Activated B cell treated with CpG ODN at 0.5 μM for 24 hours (primary cell): Measurements from ENCODE around the gene ZNF135. TPM values are rescaled to one million over a fixed set of nuclear protein-coding genes. Genes with fewer than 3 reads are reported as not detected.

Source experiments
- ATAC-seq: fragments of 200-7000 bp; cut with Tn5 transposase; one replicate; pipeline ENCODE4 v1.10.0; 2021; ENCODE audit warnings: low read depth, mild to moderate bottlenecking, moderate library complexity
- CTCF ChIA-PET: fragments of 350-600 bp; sonication (Branson Sonifier 250); formaldehyde crosslinking; loops from one replicate; lab custom pipeline; 2021; ENCODE audit warnings: antibody characterized with exemption; lab: Charles Lee
- POLR2A ChIA-PET: fragments of 350-600 bp; sonication (Branson Sonifier 250); formaldehyde crosslinking; loops from one replicate; lab custom pipeline; 2021; ENCODE audit warnings: antibody characterized with exemption; lab: Charles Lee
- DNase-seq: peaks from one replicate; pipeline ENCODE4 v3.0.0; 2022
- H3K27ac Mint-ChIP-seq: one replicate; pipeline ENCODE4 v1.8.0; 2020; ENCODE audit warnings: mixed read lengths
- H3K27me3 Mint-ChIP-seq: one replicate; pipeline ENCODE4 v1.8.0; 2021; ENCODE audit warnings: mixed read lengths
- H3K36me3 Mint-ChIP-seq: one replicate; pipeline ENCODE4 v1.8.0; 2021; ENCODE audit warnings: low read depth, mixed read lengths
- H3K4me1 Mint-ChIP-seq: one replicate; pipeline ENCODE4 v1.8.0; 2021; ENCODE audit warnings: mixed read lengths
- H3K4me3 Mint-ChIP-seq: one replicate; pipeline ENCODE4 v1.8.0; 2020; ENCODE audit warnings: mild to moderate bottlenecking, mixed read lengths
- H3K9me3 Mint-ChIP-seq: one replicate; pipeline ENCODE4 v1.8.0; 2020; ENCODE audit warnings: mixed read lengths
- intact Hi-C: fragments of 100-400 bp; cut with micrococcal nuclease; formaldehyde crosslinking; loops from one replicate; pipeline ENCODE4 v1.15.1; 2024
- total RNA-seq: library from RNA; stranded (reverse); gene quantifications from 2 replicates; pipeline ENCODE4 v1.2.3, GENCODE V29; 2022
- TF ChIP-seq, protein P1 (sequence below): fragments of 200-600 bp; IDR thresholded peaks from one replicate; pipeline ENCODE4 v1.8.0; 2022; ENCODE audit warnings: antibody characterized with exemption, mild to moderate bottlenecking

ZNF135 gene
- total RNA-seq, 1 donor from 2014 or later = 7.5 TPM

DNA sequence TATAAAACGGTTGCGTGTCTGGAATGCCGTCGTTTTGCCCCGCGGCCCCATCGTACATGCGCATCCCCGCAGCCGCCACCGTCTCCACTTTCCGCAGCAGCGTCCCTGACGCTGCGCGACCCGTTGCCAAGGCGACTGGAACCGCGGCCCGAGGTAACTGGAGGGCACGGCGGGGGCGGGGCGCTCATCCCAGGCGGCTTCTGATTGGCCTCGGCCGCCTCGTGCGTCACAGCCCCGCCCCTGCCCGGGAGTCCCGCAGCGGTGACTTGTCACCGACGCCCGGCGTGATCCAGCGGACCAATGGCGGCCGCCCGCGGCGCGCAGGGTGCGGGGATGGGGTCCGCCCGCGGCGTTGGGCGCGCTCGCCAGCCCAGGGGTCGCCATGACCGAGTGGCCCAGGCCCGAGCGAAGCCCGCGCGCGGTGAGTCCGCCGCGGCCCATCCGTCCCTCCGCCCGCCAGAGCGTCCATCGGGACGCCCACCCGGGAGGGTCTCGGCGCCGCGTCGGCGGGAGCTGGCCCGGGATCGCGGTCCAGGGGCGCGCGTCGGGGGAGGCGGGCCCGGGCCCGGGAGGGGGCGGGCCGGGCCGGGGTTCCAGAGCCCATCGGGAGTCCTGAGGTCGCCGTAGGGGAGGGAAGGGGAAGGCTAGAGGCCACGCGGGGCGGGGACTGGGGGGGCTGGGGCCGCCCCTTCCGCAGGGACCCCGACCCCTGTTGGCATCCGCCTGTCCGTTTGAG, 25.2 kb upstream of the ZNF135 start, which contains the start of gene ZSCAN1:
Gene ZSCAN1 (plus strand): TSS at position 285 of the 736 bp plus-strand sequence. CDS start 3,812 bp downstream, outside the sequence.
- Mint-ChIP-seq H3K36me3 (peaks cover 5% of the 10 kb centered on the region), H3K27me3 (peaks cover 25% of the 10 kb centered on the region), H3K4me3 (peak within 1 kb of the TSS; percentile 54), H3K4me1 (no peaks in the 10 kb centered on the region), H3K27ac (no peak within 1 kb of the TSS), H3K9me3 (peaks cover 17% of the 10 kb centered on the region)
- TF ChIP-seq, protein P1, sequence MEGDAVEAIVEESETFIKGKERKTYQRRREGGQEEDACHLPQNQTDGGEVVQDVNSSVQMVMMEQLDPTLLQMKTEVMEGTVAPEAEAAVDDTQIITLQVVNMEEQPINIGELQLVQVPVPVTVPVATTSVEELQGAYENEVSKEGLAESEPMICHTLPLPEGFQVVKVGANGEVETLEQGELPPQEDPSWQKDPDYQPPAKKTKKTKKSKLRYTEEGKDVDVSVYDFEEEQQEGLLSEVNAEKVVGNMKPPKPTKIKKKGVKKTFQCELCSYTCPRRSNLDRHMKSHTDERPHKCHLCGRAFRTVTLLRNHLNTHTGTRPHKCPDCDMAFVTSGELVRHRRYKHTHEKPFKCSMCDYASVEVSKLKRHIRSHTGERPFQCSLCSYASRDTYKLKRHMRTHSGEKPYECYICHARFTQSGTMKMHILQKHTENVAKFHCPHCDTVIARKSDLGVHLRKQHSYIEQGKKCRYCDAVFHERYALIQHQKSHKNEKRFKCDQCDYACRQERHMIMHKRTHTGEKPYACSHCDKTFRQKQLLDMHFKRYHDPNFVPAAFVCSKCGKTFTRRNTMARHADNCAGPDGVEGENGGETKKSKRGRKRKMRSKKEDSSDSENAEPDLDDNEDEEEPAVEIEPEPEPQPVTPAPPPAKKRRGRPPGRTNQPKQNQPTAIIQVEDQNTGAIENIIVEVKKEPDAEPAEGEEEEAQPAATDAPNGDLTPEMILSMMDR = no peak
- CTCF ChIA-PET = no interaction called here
- intact Hi-C loops = no loop called here
- peak; percentile 94 for ATAC-seq
- POLR2A ChIA-PET = interaction anchor here (0.7 kb wide), 1 partner anchor 9 kb away, joined by 4 read pairs; no protein-coding TSS in a partner anchor
- DNase-seq = peak; percentile 33

GRCh38 chr19:58034477-58034793, 24.6 kb upstream of the ZNF135 start:
- H3K4me3 Mint-ChIP-seq = no peak overlapping the region
- DNase-seq (no peak), ATAC-seq (no peak)
- H3K4me1 Mint-ChIP-seq = no peaks in the 10 kb centered on the region
- H3K27ac Mint-ChIP-seq = no peak overlapping the region
- ChIA-PET POLR2A (no interaction called here), CTCF (no interaction called here)
- intact Hi-C loops = no loop called here
- peaks cover 16% of the 10 kb centered on the region for H3K9me3 Mint-ChIP-seq
- H3K36me3 Mint-ChIP-seq = peaks cover 5% of the 10 kb centered on the region
- H3K27me3 Mint-ChIP-seq = peaks cover 25% of the 10 kb centered on the region
- TF ChIP-seq, protein P1 = no peak

DNA sequence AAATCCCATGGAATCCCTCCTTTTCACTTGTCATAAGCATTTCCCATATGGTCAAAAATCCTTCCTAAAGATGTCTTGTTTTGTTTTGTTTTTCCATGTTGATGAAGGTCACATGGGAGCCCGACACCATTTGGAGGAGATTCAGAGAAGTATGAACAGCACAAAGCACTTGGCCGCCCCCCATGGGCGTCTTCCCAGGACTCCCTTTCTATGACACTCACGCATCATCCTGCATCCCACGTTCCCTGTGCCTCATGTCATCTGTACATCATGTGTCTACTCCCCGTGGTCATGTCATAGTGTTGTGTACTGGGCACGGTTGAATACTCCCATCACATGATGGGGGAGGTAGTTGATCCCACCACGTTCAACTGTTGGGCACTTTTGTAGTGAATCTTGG, 23.2 kb upstream of the ZNF135 start:
- TF ChIP-seq, protein P1 = no peak
- ATAC-seq (no peak), DNase-seq (no peak)
- peaks cover 6% of the 10 kb centered on the region for H3K36me3 Mint-ChIP-seq
- intact Hi-C loops = no loop called here
- peaks cover 15% of the 10 kb centered on the region for H3K9me3 Mint-ChIP-seq
- no peak overlapping the region for H3K4me3 Mint-ChIP-seq
- peaks cover 25% of the 10 kb centered on the region for H3K27me3 Mint-ChIP-seq
- ChIA-PET POLR2A (no interaction called here), CTCF (no interaction called here)
- no peaks in the 10 kb centered on the region for H3K4me1 Mint-ChIP-seq
- H3K27ac Mint-ChIP-seq = no peak overlapping the region

DNA sequence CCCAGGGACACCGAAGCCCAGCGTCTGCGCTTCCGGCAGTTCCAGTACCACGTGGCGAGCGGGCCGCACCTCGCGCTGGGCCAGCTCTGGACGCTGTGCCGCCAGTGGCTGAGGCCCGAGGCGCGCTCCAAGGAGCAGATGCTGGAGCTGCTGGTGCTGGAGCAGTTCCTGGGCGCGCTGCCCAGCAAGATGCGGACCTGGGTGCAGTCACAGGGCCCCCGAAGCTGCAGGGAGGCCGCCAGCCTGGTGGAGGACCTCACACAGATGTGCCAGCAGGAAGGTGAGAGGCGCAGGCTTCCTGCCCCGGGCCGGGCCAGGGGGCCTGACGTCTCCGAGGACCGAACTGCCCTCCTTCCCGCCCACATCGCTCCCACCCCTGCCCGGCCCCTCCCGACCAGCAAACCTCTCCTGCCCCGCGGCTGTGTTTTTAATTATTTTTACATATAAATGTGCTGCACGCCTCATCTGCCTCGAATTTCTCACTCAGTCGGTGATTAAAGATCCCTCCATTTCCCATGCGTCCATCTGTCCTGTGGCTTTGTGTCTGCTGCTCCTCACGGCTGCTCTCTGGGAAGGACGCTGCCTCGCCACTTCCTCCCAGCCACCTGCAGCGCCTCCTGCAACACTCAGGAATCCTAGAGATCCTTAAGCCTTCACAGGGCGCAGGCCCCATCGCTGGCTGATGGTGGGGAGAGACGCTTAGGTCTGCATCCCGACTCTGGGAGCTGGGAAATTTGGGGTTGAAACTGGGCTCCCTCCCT, 21.0 kb upstream of the ZNF135 start:
- peaks cover 25% of the 10 kb centered on the region for H3K27me3 Mint-ChIP-seq
- ChIA-PET POLR2A (no interaction called here), CTCF (no interaction called here)
- no peaks in the 10 kb centered on the region for H3K4me1 Mint-ChIP-seq
- H3K9me3 Mint-ChIP-seq = peaks cover 15% of the 10 kb centered on the region
- intact Hi-C loops = no loop called here
- H3K36me3 Mint-ChIP-seq = peaks cover 6% of the 10 kb centered on the region
- TF ChIP-seq, protein P1 = no peak
- no peak for ATAC-seq
- no peak for DNase-seq
- no peak overlapping the region for H3K4me3 Mint-ChIP-seq
- no peak overlapping the region for H3K27ac Mint-ChIP-seq

DNA sequence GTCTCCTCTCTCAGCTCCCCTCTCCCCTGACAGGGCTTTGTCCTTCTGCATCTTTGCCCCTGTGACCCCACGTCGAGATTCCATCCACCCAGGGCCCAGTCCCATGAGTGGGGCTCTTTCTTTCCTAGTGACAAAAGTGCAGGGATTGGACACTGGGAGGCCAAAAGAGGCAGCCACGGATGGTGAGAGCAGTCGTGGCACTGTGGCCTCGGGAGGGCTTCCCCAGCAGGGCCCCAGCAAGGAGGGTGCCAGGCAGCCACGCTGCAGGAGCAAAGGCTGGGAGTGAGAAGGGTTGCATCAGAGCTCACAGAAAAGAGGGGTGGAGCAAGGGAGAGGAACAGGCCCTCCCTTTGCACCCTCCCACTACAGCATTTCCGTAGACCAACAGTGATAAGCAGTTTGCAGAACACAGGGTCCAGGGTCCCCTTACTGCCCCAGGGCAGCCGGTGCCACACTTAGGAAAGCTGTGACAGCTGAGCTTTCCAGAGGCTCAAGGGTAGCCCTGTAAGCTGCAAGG, 20.3 kb upstream of the ZNF135 start:
- Mint-ChIP-seq H3K9me3 (peaks cover 16% of the 10 kb centered on the region), H3K4me3 (no peak overlapping the region)

More for the DNA sequence above, 20.3 kb upstream of the ZNF135 start:
- Mint-ChIP-seq H3K27me3 (peaks cover 22% of the 10 kb centered on the region), H3K27ac (no peak overlapping the region), H3K36me3 (peaks cover 6% of the 10 kb centered on the region), H3K4me1 (no peaks in the 10 kb centered on the region)
- intact Hi-C loops = no loop called here
- ATAC-seq (no peak), DNase-seq (no peak)
- TF ChIP-seq, protein P1 = no peak
- ChIA-PET CTCF (no interaction called here), POLR2A (no interaction called here)
